Natural killer cell treated with Interleukin-12 subunit alpha and Interleukin-12 subunit beta and Interleukin-15 and Interleukin-18, amount 100 ng/mL, for 72 hours (primary cell): ENCODE results near the gene TBC1D8B. TPM values are rescaled to one million over a fixed set of nuclear protein-coding genes. Genes with fewer than 3 reads are reported as not detected.
A peak's percentile ranks its signal among the peaks of the same experiment; 100 is the strongest.
"Not testable (repeated sequence)": the region's sequence is repeated elsewhere in the genome, so short reads cannot be mapped to it uniquely, and the experiment has no call there.

ENCODE experiments used
- ATAC-seq, 2 donors: fragments of 150-1000 bp; cut with Tn5 transposase in 1 of 2; sonication (Bioruptor Pico), chemical (Tn5 transposase) in 1 of 2; 2 replicates each; pipeline ENCODE4 v1.10.0; 2021
- DNase-seq: peaks from one replicate; pipeline ENCODE4 v3.0.0; 2022; ENCODE audit warnings: low spot score
- H3K27ac Mint-ChIP-seq, 2 donors: 1 replicate in 1 of 2; 2 replicates in 1 of 2; pipeline ENCODE4 v1.8.0; 2022; ENCODE audit warnings: mixed read lengths in 2 of 2, mild to moderate bottlenecking in 1 of 2, moderate library complexity in 1 of 2
- H3K27me3 Mint-ChIP-seq, 2 donors: 1 replicate in 1 of 2; 2 replicates in 1 of 2; pipeline ENCODE4 v1.8.0; 2022; ENCODE audit warnings: mixed read lengths in 2 of 2
- H3K36me3 Mint-ChIP-seq: one replicate; pipeline ENCODE4 v1.8.0; 2022; ENCODE audit warnings: mixed read lengths
- H3K4me1 Mint-ChIP-seq, 2 donors: 1 replicate in 1 of 2; 2 replicates in 1 of 2; pipeline ENCODE4 v1.8.0; 2022; ENCODE audit warnings: low read depth in 2 of 2, mixed read lengths in 2 of 2, mild to moderate bottlenecking in 1 of 2
- H3K4me3 Mint-ChIP-seq: one replicate; pipeline ENCODE4 v1.8.0; 2022; ENCODE audit warnings: mixed read lengths
- H3K9me3 Mint-ChIP-seq: 2 replicates; pipeline ENCODE4 v1.8.0; 2022; ENCODE audit warnings: mixed read lengths
- total RNA-seq, 2 donors: library from RNA; stranded (reverse); gene quantifications; one replicate each; pipeline ENCODE4 v1.2.3, GENCODE V29; 2022

The TBC1D8B gene
- total RNA-seq, 2 donors from 2014 or later = 0.31 to 0.56 TPM

GRCh38 chrX:106872796-106873195 lies 70.3 kb downstream of the TBC1D8B start:
- not testable (repeated sequence) for ATAC-seq, H3K27me3 Mint-ChIP-seq, H3K4me1 Mint-ChIP-seq, H3K36me3 Mint-ChIP-seq, H3K9me3 Mint-ChIP-seq, H3K4me3 Mint-ChIP-seq, DNase-seq, H3K27ac Mint-ChIP-seq

GRCh38 chrX:106874075-106874474 lies 71.6 kb downstream of the TBC1D8B start:
- Mint-ChIP-seq H3K27ac (no peak overlapping the region), H3K9me3 (no peaks in the 10 kb centered on the region), H3K4me1 (no peaks in the 10 kb centered on the region), H3K4me3 (no peak overlapping the region), H3K27me3 (peaks cover 11 to 18% of the 10 kb centered on the region in 2 donors), H3K36me3 (no peaks in the 10 kb centered on the region)
- ATAC-seq (no peak), DNase-seq (no peak)

DNA sequence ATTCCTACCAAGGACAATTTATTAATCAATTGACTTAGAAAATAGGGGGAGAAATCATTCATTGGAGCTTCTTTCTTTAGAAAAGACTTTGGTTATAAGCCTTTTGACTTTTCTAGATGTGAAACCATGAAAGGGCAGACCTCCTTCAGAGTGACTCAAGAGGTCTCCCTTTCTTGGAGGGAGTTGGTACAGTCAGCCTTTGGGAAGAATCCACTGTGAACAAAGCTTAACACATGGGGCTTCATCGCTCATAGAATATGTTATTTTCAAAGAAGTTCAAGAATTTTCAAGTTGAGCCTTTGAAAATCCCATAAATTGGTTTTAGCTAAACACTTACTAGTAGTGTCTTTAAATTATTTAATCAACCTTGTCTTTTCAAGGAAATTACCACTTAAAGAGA lies 72.7 kb downstream of the TBC1D8B start:
- Mint-ChIP-seq H3K27me3 (peaks cover 14 to 23% of the 10 kb centered on the region in 2 donors), H3K9me3 (no peaks in the 10 kb centered on the region), H3K27ac (no peak overlapping the region), H3K4me3 (no peak overlapping the region), H3K36me3 (no peaks in the 10 kb centered on the region), H3K4me1 (no peaks in the 10 kb centered on the region)
- DNase-seq = no peak
- ATAC-seq = no peak

GRCh38 chrX:106889468-106889867 lies 87.0 kb downstream of the TBC1D8B start:
- no peaks in the 10 kb centered on the region for H3K4me1 Mint-ChIP-seq
- no peaks in the 10 kb centered on the region for H3K9me3 Mint-ChIP-seq
- ATAC-seq (no peak), DNase-seq (no peak)
- H3K36me3 Mint-ChIP-seq = no peaks in the 10 kb centered on the region
- H3K27me3 Mint-ChIP-seq = peaks cover 13 to 30% of the 10 kb centered on the region in 2 donors
- no peak overlapping the region for H3K27ac Mint-ChIP-seq
- no peak overlapping the region for H3K4me3 Mint-ChIP-seq

DNA sequence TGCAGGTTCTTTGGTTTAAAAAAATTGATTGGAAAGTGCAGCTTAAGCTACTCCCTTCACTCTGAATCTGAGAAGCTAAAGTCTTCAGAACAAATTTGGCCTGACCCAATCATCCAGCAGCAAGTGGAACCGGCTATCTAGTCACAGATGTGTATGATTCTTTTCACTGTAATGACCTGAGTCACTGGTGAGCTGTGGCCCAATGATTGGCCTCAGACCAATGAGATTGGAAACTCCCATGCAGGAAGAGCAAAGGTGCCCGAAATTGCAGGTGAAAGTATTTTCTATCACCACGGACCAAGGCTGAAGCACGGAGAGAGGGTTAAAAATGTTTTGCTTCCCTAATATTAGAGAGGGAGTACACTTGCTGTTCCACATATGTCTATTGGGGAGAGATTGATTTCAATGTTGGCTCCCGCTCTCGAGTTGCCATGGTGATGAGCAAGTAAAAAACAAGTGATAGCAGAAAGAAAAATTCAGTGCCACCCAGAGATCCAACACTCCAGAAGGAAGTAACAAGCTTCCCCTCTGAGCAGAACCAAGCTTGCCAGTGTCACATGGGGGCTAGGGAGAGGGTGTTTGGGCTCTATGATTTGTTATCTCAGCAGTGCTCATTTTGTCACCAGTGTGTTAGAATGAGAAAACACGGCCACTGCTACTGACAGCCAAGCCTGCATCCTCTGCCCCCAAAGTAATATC lies 89.4 kb downstream of the TBC1D8B start:
- H3K27me3 Mint-ChIP-seq = peaks cover 8 to 26% of the 10 kb centered on the region in 2 donors
- H3K36me3 Mint-ChIP-seq = no peaks in the 10 kb centered on the region

DNA sequence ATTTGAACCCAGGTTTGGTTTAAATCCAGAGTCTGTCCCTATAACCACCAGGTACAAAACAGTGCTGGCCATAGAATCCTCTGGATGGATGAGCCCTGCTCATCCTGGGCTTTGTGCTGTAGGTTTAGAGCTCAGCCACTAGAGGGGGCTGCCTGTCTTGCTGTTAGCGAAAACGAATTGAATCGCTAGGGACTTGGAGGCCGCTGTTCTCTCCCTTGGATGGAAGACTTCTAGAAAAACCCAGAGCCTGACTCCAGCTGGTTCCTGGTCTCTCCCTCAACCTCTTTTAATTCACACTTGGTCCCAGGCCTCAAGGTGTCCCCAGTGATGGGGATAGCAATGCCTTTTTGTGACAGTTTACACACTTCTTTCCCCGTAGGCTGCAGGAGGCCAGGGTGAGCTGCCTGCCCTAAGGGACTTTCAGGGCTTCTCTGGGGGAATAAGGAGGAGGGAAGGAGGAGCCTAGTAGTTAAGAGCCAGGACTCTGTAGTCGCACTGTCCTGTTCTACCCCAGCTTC lies 92.0 kb downstream of the TBC1D8B start:
- no peak overlapping the region for H3K27ac Mint-ChIP-seq
- H3K27me3 Mint-ChIP-seq = peaks cover 0 to 23% of the 10 kb centered on the region in 2 donors
- H3K36me3 Mint-ChIP-seq = no peaks in the 10 kb centered on the region
- H3K4me1 Mint-ChIP-seq = no peaks in the 10 kb centered on the region
- DNase-seq (no peak), ATAC-seq (peak in 1 of 2 donors; percentile 74)
- no peaks in the 10 kb centered on the region for H3K9me3 Mint-ChIP-seq
- H3K4me3 Mint-ChIP-seq = no peak overlapping the region

More for the DNA sequence above, 89.4 kb downstream of the TBC1D8B start:
- Mint-ChIP-seq H3K4me3 (no peak overlapping the region), H3K27ac (no peak overlapping the region), H3K4me1 (no peaks in the 10 kb centered on the region), H3K9me3 (no peaks in the 10 kb centered on the region)
- DNase-seq (no peak), ATAC-seq (no peak)

DNA sequence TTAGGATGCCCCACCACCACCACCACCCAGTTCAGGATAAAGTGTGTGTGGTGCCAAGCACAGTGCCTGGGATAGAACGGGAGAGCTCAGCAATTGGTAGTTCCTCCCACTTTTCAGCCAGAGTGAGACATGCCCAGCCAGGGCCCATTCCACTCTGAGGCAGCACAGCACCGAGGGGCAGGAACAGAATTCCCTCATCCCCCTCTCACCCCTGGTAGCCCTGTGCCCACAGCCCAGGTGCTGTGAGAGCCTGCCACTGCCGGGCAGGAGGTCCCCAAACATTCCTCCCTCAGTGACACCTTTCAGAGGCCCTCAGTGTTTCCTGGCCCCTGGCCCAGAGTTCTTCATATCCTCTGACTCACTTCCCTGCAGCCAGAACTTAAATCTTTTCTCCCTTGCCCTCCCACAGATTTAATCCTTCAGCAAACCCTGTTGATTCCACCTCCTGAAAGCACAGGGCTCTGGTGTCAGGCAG lies 92.5 kb downstream of the TBC1D8B start:
- DNase-seq (no peak), ATAC-seq (peak in 1 of 2 donors; percentile 8)
- peaks cover 0 to 22% of the 10 kb centered on the region in 2 donors for H3K27me3 Mint-ChIP-seq
- H3K9me3 Mint-ChIP-seq = no peaks in the 10 kb centered on the region
- H3K4me1 Mint-ChIP-seq = no peaks in the 10 kb centered on the region
- H3K36me3 Mint-ChIP-seq = no peaks in the 10 kb centered on the region
- no peak overlapping the region for H3K4me3 Mint-ChIP-seq
- H3K27ac Mint-ChIP-seq = no peak overlapping the region

DNA sequence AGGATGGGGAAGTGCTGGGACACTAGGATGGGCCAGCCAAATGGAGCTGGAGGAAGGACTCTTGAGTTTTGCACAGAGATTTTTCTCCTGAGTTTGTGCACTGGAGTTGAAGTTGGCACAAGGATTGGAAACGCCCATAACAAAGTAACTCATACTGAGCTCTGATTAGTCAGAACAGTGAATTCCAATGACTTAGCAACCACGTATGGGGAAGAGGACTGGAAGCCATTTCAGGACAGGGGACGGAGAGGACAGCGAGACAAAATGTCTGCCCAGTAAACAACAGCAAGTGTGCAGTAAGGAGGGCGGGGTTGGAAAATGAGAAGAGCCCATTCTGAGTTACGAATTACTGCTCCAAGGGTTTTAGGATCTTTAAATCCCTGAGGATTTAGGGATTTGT lies 94.8 kb downstream of the TBC1D8B start:
- no peaks in the 10 kb centered on the region for H3K36me3 Mint-ChIP-seq
- H3K4me1 Mint-ChIP-seq = no peaks in the 10 kb centered on the region
- ATAC-seq (no peak), DNase-seq (no peak)
- H3K9me3 Mint-ChIP-seq = no peaks in the 10 kb centered on the region
- H3K4me3 Mint-ChIP-seq = no peak overlapping the region
- peaks cover 0 to 13% of the 10 kb centered on the region in 2 donors for H3K27me3 Mint-ChIP-seq
- H3K27ac Mint-ChIP-seq = no peak overlapping the region

DNA sequence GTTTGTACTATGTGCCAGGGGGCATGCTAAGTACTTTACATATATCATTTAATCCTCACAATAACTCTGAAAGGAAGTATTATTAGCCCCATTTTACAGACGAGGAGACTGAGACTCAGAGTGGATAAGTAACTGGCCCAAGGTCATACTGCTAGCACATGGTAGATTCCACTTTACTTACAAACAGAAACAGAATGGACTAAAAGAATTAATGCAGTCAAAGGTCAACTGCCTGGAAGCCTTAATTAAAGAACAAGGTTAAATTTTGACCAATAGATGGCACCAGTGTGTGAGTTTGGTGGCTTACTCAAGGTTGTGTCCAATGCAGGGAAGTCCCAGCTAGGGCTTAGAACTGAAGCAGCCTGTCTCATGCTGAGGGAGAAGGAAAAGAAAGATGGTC lies 96.0 kb downstream of the TBC1D8B start:
- Mint-ChIP-seq H3K36me3 (no peaks in the 10 kb centered on the region), H3K27me3 (peaks cover 0 to 9% of the 10 kb centered on the region in 2 donors)

GRCh38 chrX:106899276-106899675 lies 96.8 kb downstream of the TBC1D8B start:
- ATAC-seq = no peak
- H3K4me1 Mint-ChIP-seq = no peaks in the 10 kb centered on the region
- no peak for DNase-seq
- H3K9me3 Mint-ChIP-seq = no peaks in the 10 kb centered on the region
- H3K27ac Mint-ChIP-seq = no peak overlapping the region
- H3K27me3 Mint-ChIP-seq = peaks cover 0 to 8% of the 10 kb centered on the region in 2 donors
- no peaks in the 10 kb centered on the region for H3K36me3 Mint-ChIP-seq
- H3K4me3 Mint-ChIP-seq = no peak overlapping the region

More for the DNA sequence above, 96.0 kb downstream of the TBC1D8B start:
- H3K4me3 Mint-ChIP-seq = no peak overlapping the region
- no peaks in the 10 kb centered on the region for H3K4me1 Mint-ChIP-seq
- DNase-seq (no peak), ATAC-seq (no peak)
- no peak overlapping the region for H3K27ac Mint-ChIP-seq
- no peaks in the 10 kb centered on the region for H3K9me3 Mint-ChIP-seq

DNA sequence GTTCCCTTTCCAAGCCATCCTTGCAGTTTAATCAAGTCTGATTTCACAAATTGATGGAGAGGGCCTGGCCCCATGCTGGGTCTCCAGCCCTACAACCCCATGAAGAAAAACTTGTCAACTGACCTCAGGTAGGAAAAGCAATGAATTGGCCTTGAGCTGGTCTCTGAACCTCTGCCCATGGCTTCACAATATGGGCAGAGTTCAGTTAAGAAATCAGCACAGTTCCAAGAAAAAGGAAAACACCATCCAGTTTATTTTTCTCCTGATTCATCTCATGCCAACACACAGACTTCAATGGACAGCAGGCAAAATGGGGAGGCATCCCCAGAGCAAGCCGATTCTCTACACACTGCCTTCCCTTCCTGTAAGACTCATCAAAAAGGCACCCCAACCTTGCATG lies 97.4 kb downstream of the TBC1D8B start:
- DNase-seq (no peak), ATAC-seq (no peak)
- Mint-ChIP-seq H3K4me1 (no peaks in the 10 kb centered on the region), H3K36me3 (no peaks in the 10 kb centered on the region), H3K27me3 (peaks cover 0 to 8% of the 10 kb centered on the region in 2 donors), H3K9me3 (no peaks in the 10 kb centered on the region), H3K27ac (no peak overlapping the region), H3K4me3 (no peak overlapping the region)

GRCh38 chrX:106901341-106901740 lies 98.9 kb downstream of the TBC1D8B start:
- Mint-ChIP-seq H3K27me3 (peaks cover 0 to 6% of the 10 kb centered on the region in 2 donors), H3K4me3 (no peak overlapping the region), H3K4me1 (no peaks in the 10 kb centered on the region), H3K27ac (no peak overlapping the region), H3K9me3 (no peaks in the 10 kb centered on the region), H3K36me3 (no peaks in the 10 kb centered on the region)
- ATAC-seq = no peak
- no peak for DNase-seq

DNA sequence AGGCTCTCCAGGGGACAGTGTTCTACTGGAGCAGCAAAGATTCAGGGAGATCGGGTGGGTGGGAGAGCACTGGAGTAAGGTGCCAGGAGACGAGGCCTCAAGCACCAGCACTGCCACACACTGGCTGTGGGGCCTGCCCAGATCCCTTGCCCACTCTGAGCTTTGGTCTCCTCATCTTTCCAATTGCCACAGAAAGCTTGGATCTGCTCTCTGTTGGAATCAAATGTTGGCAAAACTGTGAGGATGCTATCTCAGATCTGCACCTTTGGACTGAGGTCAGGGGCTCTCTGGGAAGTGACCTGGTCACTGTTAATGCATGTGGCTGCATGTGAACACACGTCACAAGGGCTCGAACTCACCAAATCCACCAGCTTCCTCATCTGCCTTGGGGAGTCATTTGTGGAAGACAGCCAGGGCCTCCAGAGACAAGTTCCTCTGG lies 99.3 kb downstream of the TBC1D8B start:
- H3K36me3 Mint-ChIP-seq = no peaks in the 10 kb centered on the region
- H3K4me1 Mint-ChIP-seq = no peaks in the 10 kb centered on the region
- ATAC-seq (no peak), DNase-seq (no peak)
- no peaks in the 10 kb centered on the region for H3K9me3 Mint-ChIP-seq
- H3K27me3 Mint-ChIP-seq = peaks cover 0 to 6% of the 10 kb centered on the region in 2 donors
- no peak overlapping the region for H3K27ac Mint-ChIP-seq
- no peak overlapping the region for H3K4me3 Mint-ChIP-seq

- DNase-seq (no peak), ATAC-seq (no peak)
- H3K36me3 Mint-ChIP-seq = no peaks in the 10 kb centered on the region
- no peak overlapping the region for H3K4me3 Mint-ChIP-seq
- H3K27me3 Mint-ChIP-seq = peaks cover 0 to 2% of the 10 kb centered on the region in 2 donors
- H3K27ac Mint-ChIP-seq = no peak overlapping the region
- no peaks in the 10 kb centered on the region for H3K4me1 Mint-ChIP-seq
- H3K9me3 Mint-ChIP-seq = no peaks in the 10 kb centered on the region
Observed at GRCh38 chrX:106902684-106903083, 100.2 kb downstream of the TBC1D8B start.
